CD14-positive monocyte (primary cell): ENCODE measurements around the gene CAMK2A. TPM values are rescaled to one million over a fixed set of nuclear protein-coding genes. Genes with fewer than 3 reads are reported as not detected.
A peak's percentile ranks its signal among the peaks of the same experiment; 100 is the strongest.

ENCODE experiments used
- DNase-seq, 3 donors: peaks; one replicate each; pipeline ENCODE4 v3.0.0-alpha.2; 2011 to 2022
- H2AFZ ChIP-seq: 2 replicates; pipeline ENCODE4 v1.6.0; 2012; ENCODE audit warnings: mild to moderate bottlenecking, low read depth, low read length, inconsistent platforms; ENCODE audit not compliant: insufficient read depth, poor library complexity, severe bottlenecking
- H3K27ac ChIP-seq, 2 donors: 1 replicate in 1 of 2; 2 replicates in 1 of 2; pipeline ENCODE4 v1.5.1; 2012 to 2013; ENCODE audit warnings: low read length in 2 of 2, control low read depth in 1 of 2, inconsistent platforms in 1 of 2, low read depth in 1 of 2, mild to moderate bottlenecking in 1 of 2
- H3K27me3 ChIP-seq, 2 donors: one replicate each; pipeline versions ENCODE4 v1.6.0 to v1.6.1; 2011 to 2013; ENCODE audit warnings: low read length in 2 of 2; ENCODE audit not compliant: control insufficient read depth in 2 of 2, insufficient read depth in 2 of 2
- H3K36me3 ChIP-seq, 2 donors: replicated peaks in 1 of 2; 1 replicate in 1 of 2; 2 replicates in 1 of 2; pipeline versions ENCODE4 v1.5.1 to v1.6.1; 2012 to 2013; ENCODE audit warnings: low read length in 2 of 2, control low read depth in 1 of 2, inconsistent platforms in 1 of 2, mild to moderate bottlenecking in 1 of 2; ENCODE audit not compliant: insufficient read depth in 2 of 2, control insufficient read depth in 1 of 2
- H3K4me1 ChIP-seq, 2 donors: 1 replicate in 1 of 2; 2 replicates in 1 of 2; pipeline versions ENCODE4 v1.5.1 to v1.6.1; 2012 to 2013; ENCODE audit warnings: low read length in 2 of 2, control low read depth in 1 of 2, inconsistent platforms in 1 of 2, mild to moderate bottlenecking in 1 of 2, moderate library complexity in 1 of 2; ENCODE audit not compliant: insufficient read depth in 2 of 2, control insufficient read depth in 1 of 2
- H3K4me2 ChIP-seq: replicated peaks from 2 replicates; pipeline ENCODE3; 2012; ENCODE audit warnings: low read length, moderate library complexity, mild to moderate bottlenecking; ENCODE audit not compliant: poor library complexity, severe bottlenecking; ENCODE audit errors: extremely low read depth
- H3K4me3 ChIP-seq, 3 experiments: fragments of 200-600 bp in 1 of 3; sonication (generic) in 1 of 3; replicated peaks in 1 of 3; 1 replicate in 2 of 3; 2 replicates in 1 of 3; pipeline ENCODE4 v1.5.1; 2011 to 2013; ENCODE audit warnings: low read length in 3 of 3, mild to moderate bottlenecking in 3 of 3, control low read depth in 2 of 3, low read depth in 2 of 3, inconsistent platforms in 1 of 3, moderate library complexity in 1 of 3
- H3K79me2 ChIP-seq: 2 replicates; pipeline ENCODE4 v1.6.0; 2012; ENCODE audit warnings: mild to moderate bottlenecking, control low read depth, inconsistent platforms, low read length, moderate library complexity; ENCODE audit not compliant: insufficient read depth
- H3K9ac ChIP-seq: 2 replicates; pipeline ENCODE4 v1.6.0; 2017; ENCODE audit warnings: low read length, mild to moderate bottlenecking; ENCODE audit not compliant: insufficient read depth, poor library complexity, severe bottlenecking
- H3K9me3 ChIP-seq, 2 donors: replicated peaks in 1 of 2; 1 replicate in 1 of 2; 2 replicates in 1 of 2; pipeline versions ENCODE4 v1.5.1 to v1.6.1; 2012 to 2013; ENCODE audit warnings: low read length in 2 of 2, control low read depth in 1 of 2; ENCODE audit not compliant: control insufficient read depth in 1 of 2, insufficient read depth in 1 of 2
- H4K20me1 ChIP-seq: 2 replicates; pipeline ENCODE4 v1.6.0; 2012; ENCODE audit warnings: mild to moderate bottlenecking, low read length, control low read depth, moderate library complexity; ENCODE audit not compliant: insufficient read depth
- H3K27ac Mint-ChIP-seq, 7 donors: one replicate each; pipeline ENCODE4 v1.8.0; 2020; ENCODE audit warnings: mild to moderate bottlenecking in 7 of 7, mixed read lengths in 7 of 7, moderate library complexity in 6 of 7, inconsistent platforms in 2 of 7
- H3K27me3 Mint-ChIP-seq, 3 donors: one replicate each; pipeline ENCODE4 v1.8.0; 2021 to 2022; ENCODE audit warnings: low read depth in 3 of 3, mild to moderate bottlenecking in 3 of 3, mixed read lengths in 3 of 3, moderate library complexity in 3 of 3, inconsistent platforms in 1 of 3
- H3K36me3 Mint-ChIP-seq, 2 donors: one replicate each; pipeline ENCODE4 v1.8.0; 2020; ENCODE audit warnings: mixed read lengths in 2 of 2, inconsistent platforms in 1 of 2, mild to moderate bottlenecking in 1 of 2
- H3K4me1 Mint-ChIP-seq: one replicate; pipeline ENCODE4 v1.8.0; 2020; ENCODE audit warnings: mild to moderate bottlenecking, mixed read lengths
- H3K4me3 Mint-ChIP-seq, 2 donors: one replicate each; pipeline ENCODE4 v1.8.0; 2020; ENCODE audit warnings: mild to moderate bottlenecking in 2 of 2, mixed read lengths in 2 of 2, moderate library complexity in 1 of 2
- H3K9me3 Mint-ChIP-seq, 7 donors: one replicate each; pipeline ENCODE4 v1.8.0; 2020 to 2022; ENCODE audit warnings: mixed read lengths in 7 of 7, mild to moderate bottlenecking in 6 of 7, moderate library complexity in 6 of 7, inconsistent platforms in 2 of 7
- CTCF ChIP-seq: fragments of 200-600 bp; IDR thresholded peaks from one replicate; pipeline ENCODE4 v1.8.0; 2022; ENCODE audit warnings: antibody characterized with exemption, mild to moderate bottlenecking
- WGBS: methylation state at CpG from one replicate; pipeline ENCODE4 v1.1.5; 2013; ENCODE audit warnings: missing lambda C conversion rate; ENCODE audit not compliant: insufficient coverage; 5-methylcytosine and 5-hydroxymethylcytosine counted together
- intact Hi-C, 2 donors: fragments of 100-400 bp; cut with micrococcal nuclease; formaldehyde crosslinking; loops; one replicate each; pipeline versions ENCODE4 v1.15.0 to v1.15.1; 2023
- polyA plus RNA-seq, 3 donors: library from polyadenylated mRNA; depleted of rRNA in 1 of 3; unstranded in 2 of 3; stranded (reverse) in 1 of 3; fragments of 300-500 nt in 2 of 3; fragments of >200 nt in 1 of 3; fragmentation: Illumina TruSeq in 2 of 3; gene quantifications; 1 replicate in 2 of 3; 2 replicates in 1 of 3; pipeline ENCODE4 v1.2.3, GENCODE V29; 2012 to 2021

Gene CAMK2A
- polyA plus RNA-seq, 3 donors = not detected

- Mint-ChIP-seq H3K4me1 (peaks cover 2% of the 10 kb centered on the region), H3K4me3 (peak within 1 kb of the TSS in 1 of 2 donors; percentile 76), H3K27me3 (peaks cover 33 to 50% (median 40%) of the 10 kb centered on the region in 3 donors), H3K36me3 (no peaks in the 10 kb centered on the region), H3K27ac (no peak within 1 kb of the TSS), H3K9me3 (peaks cover 0 to 9% (median 2%) of the 10 kb centered on the region in 7 donors)
- H3K4me2 ChIP-seq = no peak within 1 kb of the TSS
- H3K79me2 ChIP-seq = no peaks in the 10 kb centered on the region
- H3K4me3 ChIP-seq = no peak within 1 kb of the TSS
- 3% methylated on average over 53 of the region's 63 CpGs for WGBS
- no peaks in the 10 kb centered on the region for H3K4me1 ChIP-seq
- H2AFZ ChIP-seq = no peak within 1 kb of the TSS
- no peak for TF ChIP-seq CTCF
- peaks cover 0 to 6% of the 10 kb centered on the region in 2 donors for H3K9me3 ChIP-seq
- no peak within 1 kb of the TSS for H3K27ac ChIP-seq
- no peaks in the 10 kb centered on the region for H3K36me3 ChIP-seq
- DNase-seq = no peak
- no peak within 1 kb of the TSS for H3K9ac ChIP-seq
- no peaks in the 10 kb centered on the region for H4K20me1 ChIP-seq
- H3K27me3 ChIP-seq = peaks cover 31 to 46% of the 10 kb centered on the region in 2 donors
- intact Hi-C loops = no loop called here
These were observed 12.9 kb upstream of the CAMK2A start, which contains the start of gene ARSI for GRCh38 chr5:150302301-150303069. Gene ARSI, minus strand, starts transcription at chr5:150302905. Its CDS starts 532 bp downstream, at chr5:150302373.

GRCh38 chr5:150301901-150302300 is 12.3 kb upstream of the CAMK2A start:
- intact Hi-C loops = no loop called here
- Histone ChIP-seq H3K9me3 (peaks cover 0 to 6% of the 10 kb centered on the region in 2 donors), H3K27me3 (peaks cover 31 to 46% of the 10 kb centered on the region in 2 donors), H3K4me1 (no peaks in the 10 kb centered on the region), H3K36me3 (no peaks in the 10 kb centered on the region), H3K27ac (no peak overlapping the region), H4K20me1 (no peaks in the 10 kb centered on the region), H2AFZ (no peak overlapping the region), H3K4me2 (no peak overlapping the region), H3K9ac (no peak overlapping the region), H3K79me2 (no peaks in the 10 kb centered on the region), H3K4me3 (no peak overlapping the region)
- WGBS = 27% methylated on average over 22 of the region's 22 CpGs
- Mint-ChIP-seq H3K4me3 (peak overlapping the region in 1 of 2 donors; percentile 68), H3K27me3 (peaks cover 33 to 50% (median 37%) of the 10 kb centered on the region in 3 donors), H3K9me3 (peaks cover 0 to 9% (median 2%) of the 10 kb centered on the region in 7 donors), H3K4me1 (peaks cover 2% of the 10 kb centered on the region), H3K27ac (no peak overlapping the region), H3K36me3 (no peaks in the 10 kb centered on the region)
- TF ChIP-seq CTCF = no peak
- no peak for DNase-seq
